Vagina (tissue), 2 donors: ENCODE data around the gene TLK2. TPM values are rescaled to one million over a fixed set of nuclear protein-coding genes. Genes with fewer than 3 reads are reported as not detected.

ENCODE experiments used
- DNase-seq, 2 donors: peaks; one replicate each; pipeline ENCODE4 v3.0.0-alpha.2; 2017; ENCODE audit errors: extremely low spot score in 2 of 2
- H3K27ac ChIP-seq: fragments of 200-600 bp; sonication (generic); one replicate; pipeline ENCODE4 v1.5.1; 2019
- H3K27me3 ChIP-seq: fragments of 200-600 bp; sonication (generic); one replicate; pipeline ENCODE4 v1.5.1; 2019
- H3K36me3 ChIP-seq, 2 donors: fragments of 200-600 bp; sonication (generic); one replicate each; pipeline ENCODE4 v1.5.1; 2017 to 2019
- H3K4me1 ChIP-seq: fragments of 200-600 bp; sonication (generic); one replicate; pipeline ENCODE4 v1.5.1; 2019
- H3K4me3 ChIP-seq, 2 donors: fragments of 200-600 bp; sonication (generic); 1 replicate in 1 of 2; 2 replicates in 1 of 2; pipeline ENCODE4 v1.5.1; 2016 to 2019
- H3K9me3 ChIP-seq: fragments of 200-600 bp; sonication (generic); one replicate; pipeline ENCODE4 v1.5.1; 2019
- POLR2A ChIP-seq, 2 donors: fragments of 450-650 bp; IDR thresholded peaks; one replicate each; pipeline ENCODE4 v1.6.1; 2017; ENCODE audit warnings: antibody characterized with exemption in 2 of 2, mild to moderate bottlenecking in 2 of 2, moderate library complexity in 2 of 2
- POLR2AphosphoS5 ChIP-seq, 2 donors: sonication (generic); formaldehyde crosslinking; IDR thresholded peaks; one replicate each; pipeline ENCODE4 v1.9.0; 2017; ENCODE audit warnings: antibody characterized with exemption in 2 of 2, mild to moderate bottlenecking in 2 of 2, low read depth in 1 of 2; ENCODE audit not compliant: insufficient read depth in 1 of 2
- intact Hi-C: fragments of 100-400 bp; cut with DNase I; formaldehyde crosslinking; loops from one replicate; pipeline ENCODE4 v1.15.1; 2023
- total RNA-seq: library from RNA; depleted of rRNA; stranded (reverse); fragments of >200 nt; gene quantifications from one replicate; pipeline ENCODE4 v1.2.3, GENCODE V29; 2016
- TF ChIP-seq, protein P1 (sequence below), 3 experiments: fragments of 450-650 bp in 2 of 3; fragments of 200-600 bp in 1 of 3; sonication (generic) in 1 of 3; IDR thresholded peaks; one replicate each; pipeline ENCODE4 v1.5.1; 2017 to 2019; ENCODE audit warnings: antibody characterized with exemption in 3 of 3, mild to moderate bottlenecking in 2 of 3, moderate library complexity in 2 of 3

The TLK2 gene
- total RNA-seq, 1 donor from 2014 or later, result 40.3 TPM

DNA sequence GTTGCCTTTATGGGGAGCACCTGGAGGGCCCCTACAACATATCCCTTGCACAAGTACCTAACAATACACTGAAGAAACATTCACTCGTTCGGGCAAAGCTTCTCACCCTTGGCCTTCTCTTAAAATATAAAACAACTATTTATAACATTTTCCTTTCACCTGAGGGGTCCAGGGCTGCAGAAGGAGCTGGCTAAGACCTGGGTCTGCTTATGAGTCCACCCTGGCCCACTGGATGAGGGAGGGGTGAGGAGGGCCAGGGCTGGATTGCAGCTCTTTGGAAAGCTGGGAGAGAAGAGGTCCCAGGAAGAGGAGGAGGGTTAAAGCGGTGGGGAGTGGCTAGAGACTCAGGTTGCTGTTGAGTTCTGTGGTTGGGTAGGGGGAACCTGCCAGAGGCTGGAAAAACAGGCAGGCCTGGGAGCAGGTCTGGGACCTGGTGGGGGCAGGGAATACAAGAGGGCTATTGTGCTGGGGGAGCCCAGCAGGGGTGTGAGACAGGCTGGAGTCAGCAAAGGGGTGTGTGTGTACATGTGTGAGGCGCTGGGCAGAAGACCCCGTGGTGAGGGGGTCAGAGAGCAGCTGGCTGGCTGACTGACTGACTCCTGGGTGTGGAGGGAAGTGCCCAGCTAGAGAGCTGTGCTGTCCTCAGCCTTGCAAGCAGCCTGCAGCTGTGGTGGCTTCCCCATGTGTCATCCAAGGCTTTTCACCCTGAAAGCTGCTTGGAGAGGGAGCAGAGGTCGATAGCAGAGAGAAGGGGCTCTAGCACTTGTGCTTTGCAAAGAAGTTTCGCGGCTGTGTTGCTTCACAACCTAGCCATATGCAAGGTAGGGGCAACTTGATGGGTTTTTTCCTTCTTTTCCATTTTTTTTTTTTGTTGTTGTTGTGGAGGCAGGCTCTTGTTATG is 138.6 kb downstream of the TLK2 start:
- Histone ChIP-seq H3K4me3 (no peak overlapping the region), H3K36me3 (no peaks in the 10 kb centered on the region), H3K4me1 (no peaks in the 10 kb centered on the region), H3K9me3 (no peaks in the 10 kb centered on the region), H3K27me3 (no peaks in the 10 kb centered on the region), H3K27ac (no peak overlapping the region)
- intact Hi-C loops, result no loop called here
- TF ChIP-seq POLR2A (IDR thresholded peaks at IDR 0.05) (no peak), POLR2AphosphoS5 (IDR thresholded peaks at IDR 0.05; ENCODE audit: insufficient read depth in 1 of 2, low read depth in 1 of 2) (no peak)
- TF ChIP-seq, protein P1, sequence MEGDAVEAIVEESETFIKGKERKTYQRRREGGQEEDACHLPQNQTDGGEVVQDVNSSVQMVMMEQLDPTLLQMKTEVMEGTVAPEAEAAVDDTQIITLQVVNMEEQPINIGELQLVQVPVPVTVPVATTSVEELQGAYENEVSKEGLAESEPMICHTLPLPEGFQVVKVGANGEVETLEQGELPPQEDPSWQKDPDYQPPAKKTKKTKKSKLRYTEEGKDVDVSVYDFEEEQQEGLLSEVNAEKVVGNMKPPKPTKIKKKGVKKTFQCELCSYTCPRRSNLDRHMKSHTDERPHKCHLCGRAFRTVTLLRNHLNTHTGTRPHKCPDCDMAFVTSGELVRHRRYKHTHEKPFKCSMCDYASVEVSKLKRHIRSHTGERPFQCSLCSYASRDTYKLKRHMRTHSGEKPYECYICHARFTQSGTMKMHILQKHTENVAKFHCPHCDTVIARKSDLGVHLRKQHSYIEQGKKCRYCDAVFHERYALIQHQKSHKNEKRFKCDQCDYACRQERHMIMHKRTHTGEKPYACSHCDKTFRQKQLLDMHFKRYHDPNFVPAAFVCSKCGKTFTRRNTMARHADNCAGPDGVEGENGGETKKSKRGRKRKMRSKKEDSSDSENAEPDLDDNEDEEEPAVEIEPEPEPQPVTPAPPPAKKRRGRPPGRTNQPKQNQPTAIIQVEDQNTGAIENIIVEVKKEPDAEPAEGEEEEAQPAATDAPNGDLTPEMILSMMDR (IDR thresholded peaks at IDR 0.05), result no peak
- no peak for DNase-seq

DNA sequence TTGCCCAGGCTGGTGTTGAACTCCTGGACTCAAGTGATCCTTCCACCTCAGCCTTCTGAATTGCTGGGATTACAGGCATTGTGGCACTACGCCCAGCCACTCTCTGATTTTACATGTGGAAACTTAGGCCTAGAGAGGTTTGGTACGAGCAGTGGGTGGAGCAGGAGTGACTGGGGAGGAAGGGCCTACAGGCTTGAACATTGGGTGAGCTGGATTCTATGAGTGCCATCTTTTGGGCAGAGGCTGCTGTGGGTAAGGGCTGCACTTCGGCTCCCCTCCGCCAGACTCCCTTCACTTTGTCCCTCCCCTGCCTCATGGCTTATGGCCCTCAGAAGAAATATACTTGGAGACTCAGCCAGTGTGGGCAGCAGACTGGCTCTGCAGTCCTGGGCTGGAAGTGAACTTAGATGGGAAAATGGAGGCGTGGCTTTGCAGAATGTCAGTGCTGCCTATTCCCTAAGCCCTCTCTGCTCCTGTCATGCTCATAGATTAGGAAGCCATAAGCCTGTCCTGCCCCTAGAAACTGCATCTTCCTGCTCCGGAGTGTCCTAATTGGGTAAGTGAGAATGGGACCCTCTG is 139.4 kb downstream of the TLK2 start:
- no peak overlapping the region for H3K4me3 ChIP-seq

DNA sequence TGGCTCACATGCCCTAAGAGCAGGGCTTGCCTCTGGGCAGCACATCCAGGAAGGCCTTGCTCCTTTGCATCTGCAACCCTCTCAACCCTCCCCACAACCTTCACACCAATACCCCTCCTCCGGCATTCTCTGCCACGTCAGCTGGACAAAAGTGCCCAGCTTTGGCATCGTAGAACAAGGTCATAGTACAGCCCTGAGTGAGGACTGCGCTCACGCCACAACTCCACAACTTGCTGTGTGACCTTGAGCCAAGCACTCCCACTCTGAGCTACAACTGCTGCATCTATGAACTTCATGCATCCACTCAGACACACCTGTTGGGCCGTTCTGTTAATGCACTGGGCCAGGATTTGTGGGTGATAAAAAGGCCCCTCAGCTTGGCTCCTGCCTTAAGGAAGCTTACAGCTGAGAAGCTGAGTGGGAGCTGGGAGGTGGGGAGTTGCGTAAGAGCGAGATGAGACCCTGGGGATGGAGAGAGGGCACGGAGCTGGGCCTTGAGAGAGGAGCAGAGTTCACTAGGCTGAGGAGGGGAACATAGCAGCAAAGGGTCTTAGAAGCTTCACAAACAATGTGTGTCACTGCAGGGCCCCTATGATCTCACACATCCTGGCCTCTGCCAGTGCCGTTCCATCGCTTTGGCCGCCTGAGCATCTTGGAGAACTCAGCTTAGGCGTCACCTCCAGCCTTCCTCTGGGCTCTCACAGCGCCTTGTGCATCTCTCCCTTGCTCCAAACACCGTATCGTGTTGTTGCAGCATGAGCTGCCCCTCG is 140.2 kb downstream of the TLK2 start:
- Histone ChIP-seq H3K36me3 (no peaks in the 10 kb centered on the region), H3K27me3 (no peaks in the 10 kb centered on the region), H3K9me3 (no peaks in the 10 kb centered on the region), H3K4me3 (no peak overlapping the region), H3K4me1 (no peaks in the 10 kb centered on the region), H3K27ac (no peak overlapping the region)
- TF ChIP-seq, protein P1 (IDR thresholded peaks at IDR 0.05), result no peak
- TF ChIP-seq POLR2A (IDR thresholded peaks at IDR 0.05) (no peak), POLR2AphosphoS5 (IDR thresholded peaks at IDR 0.05; ENCODE audit: insufficient read depth in 1 of 2, low read depth in 1 of 2) (no peak)
- no peak for DNase-seq
- intact Hi-C loops, result no loop called here

More for the DNA sequence above, 139.4 kb downstream of the TLK2 start:
- intact Hi-C loops, result no loop called here
- DNase-seq, result no peak
- TF ChIP-seq POLR2AphosphoS5 (IDR thresholded peaks at IDR 0.05; ENCODE audit: insufficient read depth in 1 of 2, low read depth in 1 of 2), result no peak
- no peak for TF ChIP-seq POLR2A (IDR thresholded peaks at IDR 0.05)
- TF ChIP-seq, protein P1 (IDR thresholded peaks at IDR 0.05), result no peak
- Histone ChIP-seq H3K27ac (no peak overlapping the region), H3K27me3 (no peaks in the 10 kb centered on the region), H3K36me3 (no peaks in the 10 kb centered on the region), H3K9me3 (no peaks in the 10 kb centered on the region), H3K4me1 (no peaks in the 10 kb centered on the region)

GRCh38 chr17:62619417-62620155 is 141.0 kb downstream of the TLK2 start:
- no peaks in the 10 kb centered on the region for H3K27me3 ChIP-seq
- no peaks in the 10 kb centered on the region for H3K4me1 ChIP-seq
- DNase-seq, result no peak
- no peak overlapping the region for H3K27ac ChIP-seq
- no peak overlapping the region for H3K4me3 ChIP-seq
- no peaks in the 10 kb centered on the region for H3K9me3 ChIP-seq
- no peak for TF ChIP-seq POLR2A (IDR thresholded peaks at IDR 0.05)
- no peak for TF ChIP-seq POLR2AphosphoS5 (IDR thresholded peaks at IDR 0.05; ENCODE audit: insufficient read depth in 1 of 2, low read depth in 1 of 2)
- TF ChIP-seq, protein P1 (IDR thresholded peaks at IDR 0.05), result no peak
- intact Hi-C loops, result no loop called here
- no peaks in the 10 kb centered on the region for H3K36me3 ChIP-seq
